Cerebellar cortex (tissue), 1 donor: ENCODE results near the gene SIGLEC15.

ENCODE experiments used
- DNase-seq: peaks from one replicate; pipeline ENCODE4 v3.0.0-alpha.2; 2015; ENCODE audit warnings: low spot score

The SIGLEC15 gene

GRCh38 chr18:45879681-45880655, 54.5 kb downstream of the SIGLEC15 start:
- DNase-seq: peak; percentile 61

DNA sequence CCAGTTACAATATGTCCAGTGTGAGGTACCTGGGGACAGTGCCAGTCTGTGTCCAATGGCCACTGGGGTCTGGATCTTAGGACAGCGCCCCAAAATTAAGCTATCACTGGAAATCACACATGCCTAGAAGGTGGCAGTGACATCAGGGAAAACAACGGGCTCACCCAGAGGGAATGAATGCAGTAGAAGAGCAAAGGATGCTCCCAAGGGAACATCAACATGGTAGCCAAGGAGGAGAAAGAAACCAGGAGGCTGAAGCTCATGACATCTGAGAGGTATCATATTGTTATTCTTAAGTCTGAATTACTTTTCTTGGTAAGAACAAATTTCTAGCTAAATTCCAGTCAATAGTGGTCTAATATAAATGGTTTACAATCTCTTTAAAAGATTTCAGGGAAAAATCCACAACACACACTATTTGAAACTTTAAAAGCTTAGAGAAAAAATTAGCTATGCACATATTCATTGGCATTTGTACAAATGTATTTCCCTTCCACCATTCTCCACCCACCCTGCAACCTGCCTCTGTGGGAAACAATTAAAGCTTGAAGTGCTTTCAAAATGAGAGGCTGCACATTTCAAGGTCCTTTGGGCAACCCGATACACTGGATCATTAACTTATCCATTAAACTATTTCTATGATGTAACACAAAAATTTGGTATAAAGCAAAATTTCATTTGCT, 55.5 kb downstream of the SIGLEC15 start:
- DNase-seq: no peak

DNA sequence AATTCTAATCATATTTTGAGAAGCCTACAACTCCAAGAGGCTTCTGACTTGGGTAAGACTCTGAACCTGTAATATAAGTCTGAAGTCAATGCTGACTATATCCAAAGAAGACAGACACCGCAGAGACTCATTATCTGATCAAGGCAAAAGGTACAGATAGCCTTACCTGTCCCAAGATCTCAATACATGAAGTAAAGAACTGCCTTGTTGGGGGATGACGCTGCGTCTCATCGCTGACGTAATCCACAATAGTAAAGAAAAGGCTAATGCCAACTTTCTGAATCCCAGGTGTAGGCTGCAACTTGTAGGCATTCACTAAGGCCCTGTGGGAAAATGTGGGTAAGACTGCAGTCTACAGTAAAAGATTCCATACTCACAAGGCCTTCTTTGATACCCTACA, 62.1 kb downstream of the SIGLEC15 start:
- DNase-seq: no peak

DNA sequence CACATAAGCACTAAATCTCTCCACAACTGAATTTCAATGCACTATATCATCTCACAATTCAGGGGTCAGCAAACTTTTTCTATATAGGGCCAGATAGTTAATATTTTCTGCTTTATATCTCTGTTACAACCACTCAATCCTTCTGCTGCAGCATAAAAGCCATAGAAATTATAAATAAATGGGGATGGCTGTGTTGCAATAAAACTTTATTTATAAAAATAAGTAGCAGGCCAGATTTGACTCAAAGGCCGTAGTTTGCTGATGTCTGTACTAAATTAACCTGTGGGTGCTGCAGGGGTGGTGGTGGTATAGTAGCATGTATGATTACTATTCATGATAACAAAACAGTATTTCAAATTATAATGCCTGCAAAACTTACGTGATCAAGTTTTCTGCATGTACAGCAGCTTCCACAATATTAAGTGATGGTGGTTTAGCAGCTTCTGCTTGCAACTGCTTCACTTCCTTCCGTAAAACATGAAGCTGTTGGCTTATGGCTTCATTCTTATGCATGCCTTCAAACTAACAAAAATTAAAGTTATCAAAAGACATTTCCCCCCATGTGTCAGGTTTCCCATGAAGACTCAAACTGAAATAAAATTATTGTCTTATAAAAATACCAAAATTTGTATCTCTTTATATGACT, 64.1 kb downstream of the SIGLEC15 start:
- no peak for DNase-seq

DNA sequence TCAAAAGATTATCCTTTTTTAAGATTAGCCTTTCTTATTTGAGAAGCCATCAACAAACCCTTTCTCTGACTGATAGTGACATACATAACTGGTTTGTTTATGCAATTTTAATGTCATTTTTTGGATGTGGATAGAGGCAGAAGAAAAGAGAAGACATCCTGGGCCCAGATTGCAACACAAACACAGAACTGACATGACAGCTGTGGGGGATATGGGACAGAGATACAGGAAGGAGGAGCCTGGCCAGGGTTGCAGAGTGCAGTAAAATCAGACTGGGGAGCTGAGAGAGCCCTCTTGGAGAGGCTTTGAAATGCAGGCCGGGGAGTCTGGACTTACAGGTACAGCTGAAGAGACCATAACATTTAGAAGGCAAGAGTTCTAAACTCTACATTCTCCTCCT, 65.1 kb downstream of the SIGLEC15 start:
- no peak for DNase-seq

DNA sequence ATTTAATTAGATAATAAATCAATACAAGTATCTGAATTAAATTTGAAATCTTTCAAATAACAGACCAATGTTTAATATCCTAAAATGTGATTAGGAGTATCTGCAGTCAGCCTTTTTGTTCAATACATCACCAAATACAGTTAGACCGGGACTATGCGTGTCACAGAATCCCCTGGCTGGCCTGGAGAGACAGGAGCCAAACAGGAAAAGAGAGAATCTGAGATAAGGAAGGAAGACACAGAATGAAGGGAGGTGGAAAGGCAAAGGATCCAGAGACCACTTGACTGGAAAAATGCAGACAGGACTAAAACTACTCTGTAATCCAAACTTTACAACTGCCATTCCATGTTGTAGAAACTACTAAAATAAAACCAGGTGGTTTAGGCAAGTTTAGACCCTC, 66.3 kb downstream of the SIGLEC15 start:
- DNase-seq: no peak
